IPS DF 6.9 (cell line): ENCODE measurements around the gene TMEM187.

Experiments
- DNase-seq: peaks from one replicate; pipeline ENCODE4 v3.0.0-alpha.2; 2013; ENCODE audit warnings: low read depth, low spot score
- H3K27ac ChIP-seq: one replicate; pipeline ENCODE4 v1.5.1; 2013; ENCODE audit warnings: low read length, control low read depth
- H3K27me3 ChIP-seq: 2 replicates; pipeline ENCODE4 v1.6.1; 2013; ENCODE audit warnings: mild to moderate bottlenecking, low read length; ENCODE audit not compliant: control insufficient read depth, insufficient read depth
- H3K36me3 ChIP-seq: 2 replicates; pipeline ENCODE4 v1.6.1; 2013; ENCODE audit warnings: low read length; ENCODE audit not compliant: control insufficient read depth, insufficient read depth
- H3K4me1 ChIP-seq: 2 replicates; pipeline ENCODE4 v1.6.1; 2013; ENCODE audit warnings: low read length; ENCODE audit not compliant: control insufficient read depth, insufficient read depth
- H3K4me3 ChIP-seq: 2 replicates; pipeline ENCODE4 v1.5.1; 2013; ENCODE audit warnings: mild to moderate bottlenecking, low read length
- H3K9me3 ChIP-seq: 2 replicates; pipeline ENCODE4 v1.6.1; 2013; ENCODE audit warnings: low read length, inconsistent platforms; ENCODE audit not compliant: control insufficient read depth, insufficient read depth
- WGBS: extraction: QIAGEN DNeasy Blood & Tissue Kit; methylation state at CpG from one replicate; pipeline ENCODE4 v1.1.7; 2013; ENCODE audit warnings: mixed read lengths, missing lambda C conversion rate; ENCODE audit not compliant: insufficient read length, insufficient coverage; 5-methylcytosine and 5-hydroxymethylcytosine counted together

TMEM187 gene

GRCh38 chrX:154002215-154002719 is 29.7 kb downstream of the TMEM187 start:
- no peak for DNase-seq
- no peaks in the 10 kb centered on the region for H3K36me3 ChIP-seq
- H3K4me1 ChIP-seq = no peaks in the 10 kb centered on the region; the same call in 1 of the 2 replicates
- H3K27me3 ChIP-seq = no peaks in the 10 kb centered on the region
- no CpG with 5 or more reads among the region's 17 CpGs for WGBS
- no peak overlapping the region for H3K4me3 ChIP-seq
- H3K27ac ChIP-seq = no peak overlapping the region
- no peaks in the 10 kb centered on the region for H3K9me3 ChIP-seq

- DNase-seq = no peak
- H3K4me1 ChIP-seq = no peaks in the 10 kb centered on the region; the same call in 1 of the 2 replicates
- no peak overlapping the region for H3K27ac ChIP-seq
- WGBS = no CpG with 5 or more reads among the region's 11 CpGs
- no peaks in the 10 kb centered on the region for H3K9me3 ChIP-seq
- H3K36me3 ChIP-seq = no peaks in the 10 kb centered on the region
- H3K4me3 ChIP-seq = no peak overlapping the region
- H3K27me3 ChIP-seq = no peaks in the 10 kb centered on the region
Observed at GRCh38 chrX:154004315-154004714, 31.8 kb downstream of the TMEM187 start.

GRCh38 chrX:154006947-154007346 is 34.4 kb downstream of the TMEM187 start:
- no peaks in the 10 kb centered on the region for H3K36me3 ChIP-seq
- H3K27ac ChIP-seq = no peak overlapping the region
- WGBS = no CpG with 5 or more reads among the region's 20 CpGs
- no peaks in the 10 kb centered on the region for H3K27me3 ChIP-seq
- no peak for DNase-seq
- no peaks in the 10 kb centered on the region; the same call in 1 of the 2 replicates for H3K4me1 ChIP-seq
- H3K4me3 ChIP-seq = no peak overlapping the region
- H3K9me3 ChIP-seq = no peaks in the 10 kb centered on the region

- no peaks in the 10 kb centered on the region; the same call in none of the 2 replicates for H3K4me1 ChIP-seq
- no peaks in the 10 kb centered on the region for H3K9me3 ChIP-seq
- H3K36me3 ChIP-seq = no peaks in the 10 kb centered on the region
- DNase-seq = no peak
- no CpG with 5 or more reads among the region's 4 CpGs for WGBS
- no peak overlapping the region for H3K27ac ChIP-seq
- no peaks in the 10 kb centered on the region for H3K27me3 ChIP-seq
- H3K4me3 ChIP-seq = no peak overlapping the region
Observed at GRCh38 chrX:154008521-154008920, 36.0 kb downstream of the TMEM187 start.

GRCh38 chrX:154010330-154011087 is 38.0 kb downstream of the TMEM187 start:
- Histone ChIP-seq H3K4me1 (peaks cover 1% of the 10 kb centered on the region), H3K27me3 (no peaks in the 10 kb centered on the region), H3K36me3 (0 out of 2 replicates have a peak, but pooled peaks cover under 1% of the 10 kb centered on the region), H3K4me3 (no peak overlapping the region), H3K27ac (no peak overlapping the region), H3K9me3 (no peaks in the 10 kb centered on the region)
- WGBS = no CpG with 5 or more reads among the region's 18 CpGs
- no peak for DNase-seq

GRCh38 chrX:154011376-154012335 is 39.1 kb downstream of the TMEM187 start:
- no CpG with 5 or more reads among the region's 18 CpGs for whole genome bisulfite sequencing
- H3K36me3 ChIP-seq = peaks cover 7% of the 10 kb centered on the region; the same call in 1 of the 2 replicates
- DNase-seq = no peak

GRCh38 chrX:154012336-154012991 is 39.9 kb downstream of the TMEM187 start:
- Histone ChIP-seq H3K27ac (no peak overlapping the region), H3K4me3 (no peak overlapping the region), H3K4me1 (peaks cover 2% of the 10 kb centered on the region), H3K36me3 (peaks cover 7% of the 10 kb centered on the region; the same call in 1 of the 2 replicates), H3K9me3 (no peaks in the 10 kb centered on the region), H3K27me3 (no peaks in the 10 kb centered on the region)
- no CpG with 5 or more reads among the region's 17 CpGs for WGBS
- no peak for DNase-seq

More at GRCh38 chrX:154011376-154012335, 39.1 kb downstream of the TMEM187 start:
- Histone ChIP-seq H3K27me3 (no peaks in the 10 kb centered on the region), H3K4me3 (no peak overlapping the region), H3K9me3 (no peaks in the 10 kb centered on the region), H3K4me1 (peaks cover 2% of the 10 kb centered on the region), H3K27ac (no peak overlapping the region)

GRCh38 chrX:154013001-154013421 is 40.5 kb downstream of the TMEM187 start:
- no peaks in the 10 kb centered on the region for H3K9me3 ChIP-seq
- peaks cover 7% of the 10 kb centered on the region; the same call in 1 of the 2 replicates for H3K36me3 ChIP-seq
- no peak overlapping the region for H3K4me3 ChIP-seq
- H3K4me1 ChIP-seq = peaks cover 2% of the 10 kb centered on the region
- no peaks in the 10 kb centered on the region for H3K27me3 ChIP-seq
- no peak overlapping the region for H3K27ac ChIP-seq
- DNase-seq = no peak
- WGBS = no CpG with 5 or more reads among the region's 17 CpGs

GRCh38 chrX:154013614-154014360 is 41.2 kb downstream of the TMEM187 start:
- H3K4me1 ChIP-seq = peaks cover 2% of the 10 kb centered on the region
- WGBS = no CpG with 5 or more reads among the region's 20 CpGs
- no peak for DNase-seq
- H3K4me3 ChIP-seq = no peak overlapping the region
- no peak overlapping the region for H3K27ac ChIP-seq
- peaks cover 7% of the 10 kb centered on the region; the same call in 1 of the 2 replicates for H3K36me3 ChIP-seq
- no peaks in the 10 kb centered on the region for H3K9me3 ChIP-seq
- H3K27me3 ChIP-seq = no peaks in the 10 kb centered on the region
